HG02571 (cell line): ENCODE measurements around the gene MACROD1.

Experiments used
- ATAC-seq: cut with Tn5 transposase; IDR thresholded peaks from one replicate; pipeline ENCODE4 v1.9.1; 2021; ENCODE audit warnings: mild to moderate bottlenecking, moderate library complexity; ENCODE audit not compliant: unreplicated experiment

MACROD1 gene

DNA sequence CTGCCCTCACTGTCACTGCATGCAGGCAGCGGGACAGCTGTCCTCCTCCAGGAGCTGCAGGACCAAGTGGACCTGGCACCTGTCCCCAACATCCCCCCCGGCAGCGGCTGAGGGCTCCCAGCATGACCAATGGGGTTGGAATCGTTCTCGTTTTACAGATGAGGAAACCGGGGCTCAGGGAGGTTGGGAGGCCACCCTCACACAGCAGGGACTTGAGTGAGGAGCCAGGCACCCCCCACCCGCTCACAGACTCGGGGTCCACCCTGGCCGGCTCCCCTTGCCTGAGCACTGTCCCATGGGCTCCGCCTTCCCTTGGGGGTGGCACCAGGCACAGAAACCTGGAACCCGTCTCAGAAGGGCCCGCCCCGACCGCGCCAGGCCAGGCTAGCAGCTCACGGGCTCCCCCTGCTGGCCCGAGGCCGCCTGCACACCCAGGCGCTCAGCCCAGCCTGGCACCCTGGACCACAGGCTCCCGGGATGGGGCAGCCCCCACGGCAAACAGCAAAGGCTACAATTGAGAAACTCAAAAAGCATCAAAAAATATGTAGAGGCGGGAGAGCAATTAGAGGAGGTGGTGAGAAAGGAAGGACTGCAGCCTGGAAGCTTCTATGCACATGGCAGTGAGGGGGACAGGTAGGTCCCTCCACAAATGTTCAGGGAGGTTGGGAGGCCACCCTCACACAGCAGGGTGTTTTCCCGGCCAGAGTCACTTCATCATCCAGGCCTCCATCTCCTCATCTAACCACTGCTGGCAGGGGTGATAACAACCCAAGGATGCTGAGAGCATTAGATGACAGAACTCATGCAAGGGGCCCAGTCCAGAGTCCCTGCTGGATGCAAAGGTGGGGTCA lies 12.8 kb downstream of the MACROD1 start:
- ATAC-seq = no peak

DNA sequence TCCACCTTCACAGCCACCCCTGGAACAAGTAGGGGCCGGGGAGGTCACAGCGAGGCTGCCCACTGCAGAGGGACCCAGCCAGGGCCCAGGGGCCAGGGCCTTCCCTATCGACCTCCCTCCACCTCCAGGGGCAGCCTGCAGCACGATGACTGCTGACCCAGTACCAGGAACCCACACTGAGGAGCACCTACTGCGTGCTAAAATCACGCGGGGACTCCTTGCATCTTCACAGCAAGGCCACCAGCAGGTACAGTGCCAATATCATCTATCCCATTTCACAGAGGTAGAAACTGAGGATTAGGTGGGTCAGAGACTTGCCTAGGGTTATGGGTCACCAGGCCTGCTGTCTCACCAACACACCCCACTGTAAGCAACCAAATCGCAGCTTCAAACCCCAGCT lies 14.6 kb downstream of the MACROD1 start:
- ATAC-seq = no peak

DNA sequence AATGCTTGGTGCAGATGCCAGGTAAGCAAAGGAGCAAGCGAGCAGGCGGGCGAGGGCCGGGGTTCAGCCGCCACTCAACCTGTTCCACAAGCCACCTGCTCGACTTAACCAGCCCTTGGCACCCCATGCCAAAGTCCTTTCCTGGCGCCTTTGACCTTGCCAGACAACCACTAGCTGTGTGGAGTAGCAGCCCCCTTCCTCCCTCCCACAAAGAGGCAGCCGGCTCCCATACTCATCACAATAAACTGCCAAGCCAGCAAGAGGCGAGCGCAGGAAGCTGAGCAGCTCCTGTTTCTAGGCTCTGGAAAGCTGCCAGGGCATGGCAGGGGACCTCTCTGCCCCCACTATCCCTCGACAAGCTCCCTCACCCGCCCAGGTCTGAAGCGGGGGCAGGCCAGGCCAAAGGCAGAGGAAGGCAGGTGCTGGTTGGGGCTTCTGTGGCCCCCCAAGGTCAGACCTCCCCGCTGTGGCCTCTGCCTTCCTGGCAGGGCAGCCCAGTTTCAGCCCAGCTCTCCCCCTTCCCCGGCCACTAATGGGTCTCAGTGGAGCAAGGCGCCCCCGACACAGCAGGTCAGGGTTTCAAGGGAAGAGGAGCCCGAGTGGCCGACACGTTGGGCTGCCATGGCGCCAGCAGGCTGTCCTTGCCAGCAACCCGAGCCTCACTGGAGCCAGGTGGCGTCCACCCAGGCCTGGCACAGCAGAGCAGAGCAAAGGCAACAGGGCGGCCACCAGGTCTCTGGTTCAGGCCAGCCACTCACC lies 15.3 kb downstream of the MACROD1 start:
- no peak for ATAC-seq

DNA sequence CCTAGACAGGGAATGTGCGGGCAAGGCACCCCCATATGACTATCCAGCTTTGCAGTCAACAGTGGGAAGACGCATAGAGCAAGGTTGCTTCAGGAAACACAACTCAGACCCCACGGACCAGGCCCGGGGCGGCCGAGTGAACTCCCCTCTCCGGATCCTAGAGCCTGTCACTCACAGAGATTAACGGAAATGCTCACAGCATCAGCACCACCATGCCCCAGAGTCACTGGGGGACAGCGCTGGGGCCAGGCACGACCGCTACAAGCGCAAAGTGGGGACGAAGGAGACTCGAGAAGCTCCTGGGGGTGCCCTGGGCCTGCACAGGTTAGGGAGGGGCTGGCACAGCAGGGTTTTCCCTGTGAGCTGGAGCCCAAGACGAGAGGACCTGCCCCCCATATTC lies 15.9 kb downstream of the MACROD1 start:
- no peak for ATAC-seq

DNA sequence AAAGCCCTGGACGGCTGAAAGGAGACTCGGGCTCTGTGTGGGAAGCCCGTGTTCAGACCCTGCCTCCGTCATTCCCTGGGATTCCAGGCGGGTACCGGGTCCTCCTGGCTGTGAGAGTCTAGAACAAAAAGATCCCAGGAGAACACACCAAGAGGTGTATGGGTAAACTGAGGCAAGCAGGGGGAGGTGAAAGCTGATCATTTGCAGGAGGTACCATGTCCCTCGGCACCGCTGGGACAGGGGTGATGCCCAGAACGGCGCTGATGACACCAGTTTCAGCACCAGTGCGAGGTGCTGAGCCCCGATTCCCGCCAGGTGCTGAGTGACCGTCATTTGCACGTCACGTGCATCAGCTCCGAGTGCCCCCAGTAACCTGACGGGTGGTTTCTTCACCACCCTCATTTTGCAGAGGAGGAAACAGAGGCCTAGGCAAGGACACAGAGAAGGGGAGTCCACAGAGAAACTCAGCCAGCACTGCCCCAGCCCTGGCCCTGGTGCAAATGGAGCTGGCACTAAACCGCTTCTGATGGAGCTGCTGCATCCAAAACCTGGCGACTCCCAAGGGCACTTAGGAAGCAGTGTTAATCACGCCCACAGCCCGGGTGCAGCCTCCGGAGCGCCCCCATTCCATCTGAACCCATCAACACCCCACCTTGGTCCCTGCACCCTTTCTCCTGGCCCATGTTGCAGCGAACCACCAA lies 16.8 kb downstream of the MACROD1 start:
- ATAC-seq = no peak

DNA sequence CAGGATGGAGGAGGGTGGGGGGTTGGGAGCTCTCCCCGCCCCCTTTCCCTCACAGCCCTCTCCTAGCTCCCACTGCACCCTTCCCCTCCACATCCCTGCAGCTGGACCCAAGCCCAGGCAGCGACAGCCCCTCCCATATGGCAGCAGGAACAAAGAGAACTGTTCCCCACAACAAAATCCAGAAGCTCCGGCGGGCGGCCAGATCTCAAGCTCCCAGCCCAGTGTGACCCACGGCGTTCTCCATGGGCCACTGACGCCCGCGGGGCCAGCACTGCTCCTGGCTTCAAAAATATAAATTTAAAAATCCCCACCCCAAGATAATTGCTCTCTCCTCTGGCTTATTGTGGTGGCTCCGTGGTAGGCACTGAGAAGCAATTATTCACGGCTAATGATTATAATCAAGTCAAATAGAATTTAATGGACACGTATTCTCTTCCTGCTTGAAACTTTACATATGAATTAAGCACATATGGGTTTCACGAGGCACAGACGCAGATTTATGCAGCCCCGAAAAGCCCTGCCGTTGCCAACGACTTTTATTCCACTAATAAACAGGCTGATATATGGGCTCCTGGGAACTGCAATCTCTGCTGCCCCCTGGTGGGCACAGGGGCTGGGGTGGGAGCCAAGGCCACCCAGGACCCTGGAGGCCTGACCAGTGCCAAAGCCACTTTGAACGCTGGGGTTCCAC lies 17.5 kb downstream of the MACROD1 start:
- no peak for ATAC-seq

DNA sequence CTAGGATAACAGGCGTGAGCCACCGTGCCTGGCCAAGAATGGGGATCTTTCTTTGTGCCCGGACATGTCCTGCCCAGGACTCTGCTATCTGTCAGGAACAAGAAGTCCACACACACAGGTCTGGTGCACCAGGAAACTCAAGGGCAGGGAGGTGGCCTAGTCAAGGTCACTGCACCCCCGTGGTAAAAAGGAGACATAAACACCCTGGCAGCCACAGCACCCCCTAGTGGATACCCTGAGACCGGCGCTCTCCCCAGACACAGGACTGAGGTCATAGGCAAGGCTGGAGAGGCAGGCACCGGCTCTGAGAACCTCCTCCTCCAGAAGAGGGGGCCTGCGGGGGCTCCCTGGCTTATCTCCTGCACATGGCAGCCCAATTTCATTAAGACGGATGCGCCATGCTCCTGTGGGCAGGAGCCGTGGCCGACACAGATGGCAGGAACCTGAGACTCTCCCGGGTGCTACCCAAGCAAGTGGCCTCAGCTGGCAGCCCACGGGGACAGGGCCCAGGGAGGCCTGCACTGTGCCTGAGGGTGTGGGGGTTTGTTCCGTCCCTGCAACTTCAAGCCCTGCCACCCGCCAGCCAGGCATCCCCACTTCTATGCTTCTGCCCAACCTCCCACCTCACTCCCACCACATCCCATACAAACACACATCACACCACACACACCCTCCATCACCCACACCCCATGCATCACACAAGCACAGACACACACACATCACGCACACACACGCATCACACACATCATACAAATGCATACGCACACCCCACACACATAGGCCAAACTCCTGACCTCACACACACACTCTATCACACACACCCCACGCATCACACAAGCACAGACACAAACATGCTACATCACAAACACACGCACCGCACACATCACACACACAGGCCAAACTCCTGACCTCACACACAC lies 19.6 kb downstream of the MACROD1 start:
- no peak for ATAC-seq

DNA sequence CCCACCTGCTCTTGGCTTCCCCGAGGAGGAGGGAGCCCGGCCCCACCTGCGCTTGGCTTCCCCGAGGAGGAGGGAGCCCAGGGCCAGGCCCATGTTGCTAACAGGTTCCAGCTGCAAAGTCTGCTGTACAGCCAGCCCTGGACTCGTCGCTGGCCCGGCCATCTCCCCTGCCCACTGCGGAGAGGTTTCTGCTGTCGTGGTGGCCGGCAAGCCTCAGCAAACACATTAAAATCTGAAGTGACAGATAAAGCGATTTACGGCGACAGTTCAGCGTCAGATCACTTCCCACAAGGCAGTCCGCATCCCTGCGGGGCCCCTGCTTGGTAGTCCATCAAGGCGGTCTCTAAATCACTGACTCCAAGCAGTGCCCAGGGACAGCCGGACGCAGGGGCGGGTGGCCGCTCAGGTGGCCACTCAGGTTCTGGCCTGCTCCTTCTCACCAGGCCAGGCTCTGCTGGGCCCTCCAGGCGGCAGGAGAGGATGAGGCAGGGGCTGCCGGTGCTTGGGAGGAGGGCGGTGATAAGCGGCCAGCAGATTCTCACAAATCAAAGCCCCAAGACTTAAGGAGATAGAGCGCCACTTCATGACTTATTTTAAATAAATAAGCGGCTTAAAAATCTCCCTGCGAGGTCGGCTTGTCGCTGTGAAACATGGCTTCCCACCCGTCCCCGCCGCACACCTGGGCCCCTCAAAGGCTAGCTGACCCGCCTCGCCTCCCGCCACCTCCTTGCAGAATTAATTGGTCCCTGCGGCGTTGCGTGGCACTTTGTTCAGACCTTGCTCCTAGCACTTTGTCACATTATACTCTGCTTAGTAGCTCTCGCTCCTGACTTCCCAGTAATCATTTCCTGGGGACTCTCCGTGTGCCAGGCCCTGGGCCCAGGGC lies 21.1 kb downstream of the MACROD1 start:
- no peak for ATAC-seq

DNA sequence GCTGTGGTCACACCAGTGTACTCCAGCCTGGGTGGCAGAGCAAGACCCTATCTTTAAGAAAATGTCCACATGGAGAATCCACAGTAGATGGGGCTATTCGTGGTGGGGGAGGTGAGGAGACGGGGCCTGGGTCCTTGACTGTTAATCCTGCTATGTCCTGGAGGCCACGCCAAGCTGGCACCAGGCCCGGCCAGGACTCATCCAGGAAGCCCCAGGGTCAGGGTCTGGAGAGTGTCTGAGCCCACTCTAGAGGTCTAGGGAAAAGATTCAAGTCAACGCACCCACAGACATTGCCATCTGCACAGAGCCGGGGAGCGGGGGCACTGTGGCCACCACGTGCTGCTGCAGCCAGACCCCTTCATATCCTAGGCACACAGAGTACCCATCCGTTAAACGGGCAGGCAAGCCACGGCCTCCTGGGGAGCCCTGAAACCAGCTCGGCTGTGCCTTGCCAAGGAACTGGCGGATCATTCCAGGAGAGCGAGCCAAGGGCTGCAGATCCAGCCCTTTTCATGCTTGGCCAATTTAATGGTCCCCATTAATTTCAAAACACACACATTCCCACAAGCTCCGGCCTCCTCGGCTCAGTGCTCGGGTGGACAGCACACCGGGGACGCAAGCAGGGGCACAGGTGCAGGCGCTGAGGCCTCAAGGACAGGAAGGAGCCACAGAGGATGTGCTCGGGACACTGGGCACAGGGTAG lies 24.7 kb downstream of the MACROD1 start:
- ATAC-seq = no peak

DNA sequence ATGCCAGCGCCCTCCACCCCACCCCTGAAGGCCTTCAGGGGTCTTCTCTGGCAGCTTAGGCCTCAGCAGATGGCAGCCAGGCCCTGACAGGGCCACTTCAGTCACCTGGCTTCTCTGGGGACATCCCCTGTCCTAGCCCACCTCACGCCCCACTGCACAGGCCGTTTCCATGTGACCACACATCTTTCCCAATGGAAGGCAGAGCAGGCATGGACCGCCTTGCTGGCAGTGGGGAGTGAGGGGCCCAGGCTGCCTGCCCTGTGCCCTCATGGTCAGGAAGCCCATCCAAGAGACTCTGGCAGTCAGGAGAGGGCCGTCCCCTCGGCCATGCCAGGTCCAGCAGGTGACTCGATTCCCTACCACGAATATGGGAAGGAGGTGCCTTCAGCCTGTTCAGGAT lies 25.8 kb downstream of the MACROD1 start:
- no peak for ATAC-seq

DNA sequence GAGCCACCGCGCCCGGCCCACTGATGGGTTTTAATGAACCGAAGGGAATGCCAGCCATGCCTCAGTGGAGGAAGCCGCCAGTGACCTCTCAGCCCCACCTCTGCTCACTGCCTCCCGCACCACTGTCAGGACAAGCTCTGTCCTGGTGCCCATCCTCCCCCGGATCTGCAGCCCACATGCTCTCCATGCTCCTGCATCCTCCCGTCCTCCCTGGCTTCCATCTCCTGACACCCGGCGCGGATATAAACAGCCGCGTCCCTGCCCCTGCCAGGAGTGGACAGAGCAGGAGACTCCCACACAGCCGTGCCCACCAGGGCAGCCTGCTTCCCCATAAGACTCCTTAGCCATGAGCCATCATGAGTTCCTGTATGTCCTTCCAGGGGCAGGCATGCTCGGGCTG lies 26.9 kb downstream of the MACROD1 start:
- no peak for ATAC-seq

DNA sequence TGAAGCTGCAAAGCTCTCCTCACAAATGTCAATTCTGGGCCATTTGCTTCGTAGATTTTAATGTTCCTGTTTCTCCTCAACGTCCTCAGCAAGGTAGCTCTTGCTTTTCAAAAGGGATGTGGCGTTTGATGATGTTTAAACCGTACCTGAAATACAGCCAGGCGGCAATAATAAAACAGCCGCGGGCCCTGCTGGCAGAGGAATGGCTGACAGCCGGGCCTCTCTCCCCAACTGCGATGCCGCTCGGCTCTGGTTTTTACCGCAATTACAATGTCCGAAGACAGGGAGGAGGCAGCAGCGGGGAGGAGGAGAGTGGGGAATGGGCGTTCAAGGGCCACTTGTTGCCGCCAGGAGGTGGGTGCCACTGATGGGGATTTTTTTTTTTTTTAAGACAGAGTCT lies 27.5 kb downstream of the MACROD1 start:
- ATAC-seq = no peak

DNA sequence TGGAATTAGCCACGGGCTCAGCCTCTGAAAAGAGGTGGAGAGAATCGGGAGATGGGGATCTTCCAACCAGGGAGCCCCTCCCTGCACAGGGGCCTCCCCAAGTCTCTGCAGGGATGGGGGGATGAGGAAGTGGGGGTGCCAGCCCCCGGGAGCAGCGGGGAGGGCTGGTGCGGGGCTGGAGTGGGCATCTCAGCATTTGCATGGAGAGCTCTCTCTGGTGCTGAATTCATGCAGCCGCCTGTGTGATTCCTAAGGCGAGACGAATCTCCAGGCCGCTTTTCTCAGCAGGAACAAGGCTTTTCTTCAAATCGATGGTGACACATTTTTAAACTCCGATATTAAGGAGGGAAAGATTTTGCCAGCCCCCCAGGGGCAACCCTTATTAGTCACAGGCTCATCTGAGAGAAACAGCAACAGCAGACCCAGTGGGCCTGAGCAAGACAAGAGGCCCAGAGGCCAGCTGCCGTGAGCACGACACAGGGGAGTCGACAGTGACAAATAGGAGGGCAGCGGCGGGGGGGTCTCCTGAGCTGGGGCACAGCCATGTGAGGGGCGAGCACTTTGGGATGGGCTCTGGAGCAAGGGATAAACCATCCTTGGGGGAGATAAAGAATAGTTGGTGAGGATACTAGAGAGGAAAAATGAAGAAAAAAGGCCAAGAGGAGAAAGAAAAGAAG lies 29.0 kb downstream of the MACROD1 start:
- ATAC-seq = no peak

DNA sequence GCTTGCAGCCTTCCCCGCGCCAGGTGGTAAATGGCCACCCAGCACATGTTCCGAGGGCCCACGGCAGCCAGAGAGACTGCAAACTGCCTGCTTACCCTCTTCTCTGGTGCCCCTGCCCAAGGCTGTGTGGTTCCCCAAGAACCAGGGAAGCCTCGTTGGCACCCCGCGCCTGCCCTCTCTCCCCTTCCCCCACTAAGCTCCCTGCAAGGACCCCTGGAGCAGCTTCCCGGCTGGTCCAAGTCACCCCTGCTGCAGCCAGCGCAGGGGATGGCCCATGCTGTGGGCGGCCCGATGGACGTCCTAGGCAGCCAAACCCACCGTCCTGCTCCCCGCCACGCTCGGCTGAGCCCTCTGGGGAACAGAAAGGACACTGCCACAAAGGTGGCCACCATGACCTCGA lies 30.2 kb downstream of the MACROD1 start:
- ATAC-seq = no peak

DNA sequence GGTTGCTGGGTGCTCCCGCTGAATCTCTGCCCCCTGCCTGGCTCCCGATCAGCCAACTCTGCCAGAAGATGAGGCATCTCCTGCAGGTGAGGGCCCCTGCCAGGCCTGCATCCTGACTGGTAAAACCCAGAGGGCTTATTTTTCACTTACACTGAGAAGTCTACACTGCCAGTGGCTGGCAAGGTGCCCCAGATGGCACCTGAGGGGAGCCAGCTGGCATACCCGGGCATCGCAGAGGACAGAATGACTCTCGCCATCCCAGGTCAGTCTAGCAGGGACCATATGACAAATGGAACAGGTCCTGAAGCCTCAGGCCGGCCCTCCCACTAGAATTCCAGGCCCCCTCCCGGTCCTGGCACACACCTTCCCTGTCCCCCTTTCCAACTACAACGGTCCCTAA lies 30.9 kb downstream of the MACROD1 start:
- ATAC-seq = no peak

DNA sequence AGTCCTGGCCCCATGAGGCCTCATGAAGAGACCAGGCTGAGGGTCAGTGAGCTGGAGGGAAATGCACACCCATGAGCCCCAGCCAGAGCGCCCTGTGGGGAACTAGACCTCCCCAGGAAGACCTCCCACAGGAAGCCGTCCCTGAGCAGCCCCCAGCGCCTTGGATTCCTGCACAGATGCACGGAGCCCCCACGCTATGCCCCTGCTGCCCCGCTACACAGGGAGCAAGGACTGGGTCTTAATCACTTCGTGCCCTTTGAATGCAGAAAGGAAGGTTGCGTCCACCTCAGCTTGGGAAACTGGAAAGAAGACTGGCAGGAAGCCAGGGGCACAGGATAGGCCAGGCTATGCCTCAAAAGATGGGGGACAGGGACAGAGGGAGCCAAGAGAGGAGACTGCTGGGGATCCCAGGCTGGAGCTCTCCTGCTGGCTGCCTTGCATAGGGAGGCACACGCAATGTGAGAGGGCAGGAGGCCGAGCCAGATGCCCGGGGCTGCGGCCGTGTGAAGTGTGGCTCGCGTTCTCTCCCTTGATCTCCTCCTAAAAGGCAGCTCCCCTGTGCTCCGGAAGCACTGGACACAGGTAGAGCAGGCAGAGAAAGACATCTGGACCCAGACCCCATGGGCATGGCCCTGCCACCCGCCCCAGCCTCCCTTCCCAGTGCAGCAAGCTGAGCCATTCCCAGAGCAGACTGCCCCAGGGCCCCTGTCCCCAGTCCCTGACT lies 32.8 kb downstream of the MACROD1 start:
- no peak for ATAC-seq

DNA sequence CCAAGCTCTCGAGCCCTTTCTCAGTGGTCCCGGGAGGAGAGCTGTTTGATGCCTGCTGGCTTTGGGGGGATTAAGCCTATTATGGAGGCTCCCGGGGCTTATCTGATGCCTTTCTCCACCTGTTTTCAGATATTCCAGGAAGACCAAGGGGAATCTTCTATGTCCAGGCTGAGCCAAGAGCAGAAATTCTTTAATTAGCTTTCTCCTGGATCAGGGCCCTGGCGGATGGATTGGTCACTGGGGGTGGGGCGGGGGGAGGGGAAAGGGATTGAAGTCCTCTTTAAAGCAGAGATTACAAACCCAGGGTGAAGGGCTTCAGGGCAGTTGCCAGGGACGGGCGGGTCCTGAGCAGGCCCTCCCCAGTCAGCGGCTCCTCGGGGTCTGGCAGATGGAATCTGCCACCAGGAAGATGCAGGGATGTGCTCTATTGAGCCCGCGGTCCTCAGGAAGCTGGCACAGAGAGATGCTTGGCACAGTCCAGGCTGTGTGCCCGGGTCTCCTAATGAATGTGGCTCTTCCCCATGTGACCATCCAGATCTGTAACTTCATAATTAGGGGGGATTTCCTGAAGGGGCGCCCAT lies 33.6 kb downstream of the MACROD1 start:
- no peak for ATAC-seq
